Vagina (tissue), 2 donors: ENCODE data around the gene TEKT4.
"Not testable (repeated sequence)": the region's sequence is repeated elsewhere in the genome, so short reads cannot be mapped to it uniquely, and the experiment has no call there.

ENCODE experiments used
- POLR2A ChIP-seq, 2 donors: fragments of 450-650 bp; IDR thresholded peaks; one replicate each; pipeline ENCODE4 v1.6.1; 2017; ENCODE audit warnings: antibody characterized with exemption in 2 of 2, mild to moderate bottlenecking in 2 of 2, moderate library complexity in 2 of 2
- TF ChIP-seq, protein P1 (sequence below), 3 experiments: fragments of 450-650 bp in 2 of 3; fragments of 200-600 bp in 1 of 3; sonication (generic) in 1 of 3; IDR thresholded peaks; one replicate each; pipeline ENCODE4 v1.5.1; 2017 to 2019; ENCODE audit warnings: antibody characterized with exemption in 3 of 3, mild to moderate bottlenecking in 2 of 3, moderate library complexity in 2 of 3

DNA sequence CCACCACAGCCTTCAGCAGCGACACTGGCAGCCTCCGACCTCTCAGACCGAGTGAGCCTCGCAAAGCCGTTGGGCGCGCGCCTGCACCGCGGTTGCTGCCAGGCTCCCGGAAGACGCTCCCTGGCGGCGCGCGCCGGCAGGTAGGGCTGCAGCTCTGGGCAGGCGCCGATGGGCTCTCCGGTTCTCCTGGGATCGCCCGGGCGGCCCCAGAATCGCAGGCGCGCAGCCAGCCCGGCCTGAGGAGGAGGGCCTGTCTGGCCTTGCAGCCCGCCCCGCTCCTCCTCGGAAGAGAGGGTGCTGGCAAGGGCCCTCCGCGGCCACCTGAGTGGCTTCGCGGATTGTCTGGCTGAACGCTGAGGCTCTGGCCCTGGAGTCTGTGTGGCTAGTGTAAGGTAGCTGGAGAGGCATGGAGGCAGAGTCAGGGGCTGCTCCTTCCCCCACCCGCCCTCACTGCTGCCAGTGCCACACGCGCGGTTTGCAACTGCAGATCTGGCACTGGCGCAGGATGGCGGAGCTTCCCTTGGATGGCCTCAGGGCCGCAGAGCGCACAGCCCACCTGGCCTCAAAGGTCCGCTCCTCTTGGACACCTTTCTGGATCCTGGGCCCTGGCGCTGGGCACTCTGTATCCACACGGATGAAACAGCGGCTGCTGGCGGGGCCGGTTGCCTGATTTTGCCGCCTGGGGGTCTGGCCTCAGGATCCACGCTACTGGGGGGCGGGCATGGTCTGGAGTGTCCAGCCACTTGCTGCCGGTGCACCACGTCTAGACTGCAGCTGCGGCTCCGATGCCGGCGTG is 13.7 kb upstream of the TEKT4 start:
- TF ChIP-seq, protein P1, sequence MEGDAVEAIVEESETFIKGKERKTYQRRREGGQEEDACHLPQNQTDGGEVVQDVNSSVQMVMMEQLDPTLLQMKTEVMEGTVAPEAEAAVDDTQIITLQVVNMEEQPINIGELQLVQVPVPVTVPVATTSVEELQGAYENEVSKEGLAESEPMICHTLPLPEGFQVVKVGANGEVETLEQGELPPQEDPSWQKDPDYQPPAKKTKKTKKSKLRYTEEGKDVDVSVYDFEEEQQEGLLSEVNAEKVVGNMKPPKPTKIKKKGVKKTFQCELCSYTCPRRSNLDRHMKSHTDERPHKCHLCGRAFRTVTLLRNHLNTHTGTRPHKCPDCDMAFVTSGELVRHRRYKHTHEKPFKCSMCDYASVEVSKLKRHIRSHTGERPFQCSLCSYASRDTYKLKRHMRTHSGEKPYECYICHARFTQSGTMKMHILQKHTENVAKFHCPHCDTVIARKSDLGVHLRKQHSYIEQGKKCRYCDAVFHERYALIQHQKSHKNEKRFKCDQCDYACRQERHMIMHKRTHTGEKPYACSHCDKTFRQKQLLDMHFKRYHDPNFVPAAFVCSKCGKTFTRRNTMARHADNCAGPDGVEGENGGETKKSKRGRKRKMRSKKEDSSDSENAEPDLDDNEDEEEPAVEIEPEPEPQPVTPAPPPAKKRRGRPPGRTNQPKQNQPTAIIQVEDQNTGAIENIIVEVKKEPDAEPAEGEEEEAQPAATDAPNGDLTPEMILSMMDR (IDR thresholded peaks at IDR 0.05) = not testable (repeated sequence)
- TF ChIP-seq POLR2A (IDR thresholded peaks at IDR 0.05) = not testable (repeated sequence)
